Left ventricle myocardium inferior (tissue), 1 donor: ENCODE results near the gene CFAP70. TPM values are rescaled to one million over a fixed set of nuclear protein-coding genes. Genes with fewer than 3 reads are reported as not detected.
"Not testable (repeated sequence)": the region's sequence is repeated elsewhere in the genome, so short reads cannot be mapped to it uniquely, and the experiment has no call there.

Source experiments
- DNase-seq: peaks from one replicate; pipeline ENCODE4 v3.0.0-alpha.2; 2020
- H3K27ac ChIP-seq: fragments of 200-600 bp; replicated peaks from 2 replicates; pipeline ENCODE4 v1.8.0; 2021
- H3K27me3 ChIP-seq: fragments of 200-600 bp; 2 replicates; pipeline ENCODE4 v1.8.0; 2021; ENCODE audit warnings: low read depth
- H3K36me3 ChIP-seq: fragments of 200-600 bp; 2 replicates; pipeline ENCODE4 v1.8.0; 2021
- H3K4me1 ChIP-seq: fragments of 200-600 bp; 2 replicates; pipeline ENCODE4 v1.8.0; 2021
- H3K4me3 ChIP-seq: fragments of 200-600 bp; 2 replicates; pipeline ENCODE4 v1.8.0; 2021; ENCODE audit warnings: mild to moderate bottlenecking, moderate library complexity
- H3K9me3 ChIP-seq: fragments of 200-600 bp; replicated peaks from 2 replicates; pipeline ENCODE4 v1.8.0; 2021
- CTCF ChIP-seq: fragments of 200-600 bp; IDR thresholded peaks from 2 replicates; pipeline ENCODE4 v1.8.0; 2021; ENCODE audit warnings: antibody characterized with exemption, mild to moderate bottlenecking, borderline replicate concordance
- intact Hi-C: fragments of 100-400 bp; cut with micrococcal nuclease; formaldehyde crosslinking; loops from one replicate; pipeline ENCODE4 v1.11.0; 2022
- total RNA-seq: library from RNA; stranded (reverse); fragmentation: NEBNext Ultra II Directional; extraction: Animal tissue kit (Norgen Biotek cat#: 25700); gene quantifications from one replicate; pipeline ENCODE4 v1.2.1, GENCODE V29; 2021
- donor health status: DM: no; HTN: yes; CAD: no; lungs with severe emphysema.

CFAP70 gene
- total RNA-seq, 1 donor from 2014 or later = 2.0 TPM

GRCh38 chr10:73339436-73339835, 19.2 kb downstream of the CFAP70 start:
- Histone ChIP-seq H3K27ac (no peak overlapping the region), H3K9me3 (no peaks in the 10 kb centered on the region), H3K36me3 (no peaks in the 10 kb centered on the region), H3K4me3 (no peak overlapping the region), H3K4me1 (no peaks in the 10 kb centered on the region), H3K27me3 (no peaks in the 10 kb centered on the region)
- no peak for DNase-seq
- TF ChIP-seq CTCF = no peak
- intact Hi-C loops = no loop called here

- Histone ChIP-seq H3K9me3 (no peaks in the 10 kb centered on the region), H3K4me3 (no peak overlapping the region), H3K27me3 (no peaks in the 10 kb centered on the region), H3K27ac (no peak overlapping the region), H3K36me3 (no peaks in the 10 kb centered on the region), H3K4me1 (no peaks in the 10 kb centered on the region)
- intact Hi-C loops = no loop called here
- DNase-seq = no peak
- no peak for TF ChIP-seq CTCF
Observed at GRCh38 chr10:73338801-73339368, 19.8 kb downstream of the CFAP70 start.

GRCh38 chr10:73333202-73333601, 25.5 kb downstream of the CFAP70 start:
- H3K27me3 ChIP-seq = no peaks in the 10 kb centered on the region
- no peak for DNase-seq
- no peaks in the 10 kb centered on the region for H3K9me3 ChIP-seq
- H3K27ac ChIP-seq = no peak overlapping the region
- TF ChIP-seq CTCF = no peak
- H3K4me3 ChIP-seq = no peak overlapping the region
- no peaks in the 10 kb centered on the region for H3K4me1 ChIP-seq
- intact Hi-C loops = no loop called here
- H3K36me3 ChIP-seq = no peaks in the 10 kb centered on the region

GRCh38 chr10:73332379-73332778, 26.3 kb downstream of the CFAP70 start:
- no peak overlapping the region for H3K4me3 ChIP-seq
- DNase-seq = no peak
- no peak overlapping the region for H3K27ac ChIP-seq
- no peaks in the 10 kb centered on the region for H3K9me3 ChIP-seq
- no peaks in the 10 kb centered on the region for H3K36me3 ChIP-seq
- intact Hi-C loops = no loop called here
- H3K4me1 ChIP-seq = no peaks in the 10 kb centered on the region
- no peak for TF ChIP-seq CTCF
- no peaks in the 10 kb centered on the region for H3K27me3 ChIP-seq

- intact Hi-C loops, H3K4me1 ChIP-seq, H3K9me3 ChIP-seq, H3K36me3 ChIP-seq, H3K4me3 ChIP-seq, H3K27me3 ChIP-seq, H3K27ac ChIP-seq, DNase-seq: not testable (repeated sequence)
Observed at GRCh38 chr10:73328523-73328922, 30.1 kb downstream of the CFAP70 start.

- H3K4me3 ChIP-seq, DNase-seq, H3K27ac ChIP-seq, H3K9me3 ChIP-seq, H3K27me3 ChIP-seq, H3K36me3 ChIP-seq, H3K4me1 ChIP-seq, intact Hi-C loops: not testable (repeated sequence)
Observed at GRCh38 chr10:73325290-73325689, 33.4 kb downstream of the CFAP70 start.

GRCh38 chr10:73323582-73323981, 35.1 kb downstream of the CFAP70 start:
- H3K4me3 ChIP-seq, H3K9me3 ChIP-seq, intact Hi-C loops: not testable (repeated sequence)

More at GRCh38 chr10:73323582-73323981, 35.1 kb downstream of the CFAP70 start:
- not testable (repeated sequence) for H3K27me3 ChIP-seq, DNase-seq, H3K27ac ChIP-seq, H3K4me1 ChIP-seq, H3K36me3 ChIP-seq
